ENCODE results near the gene TM6SF1. TPM values are rescaled to one million over a fixed set of nuclear protein-coding genes. Genes with fewer than 3 reads are reported as not detected.
"Not testable (repeated sequence)": the region's sequence is repeated elsewhere in the genome, so short reads cannot be mapped to it uniquely, and the experiment has no call there.

TM6SF1 gene
- total RNA-seq (2014; rRNA removed; shearing (Covaris generic)): 0.04 TPM in 1 of 2 replicates, not detected in the other

- DNase-seq (ENCODE audit: low spot score): no peak
Observed at GRCh38 chr15:83106994-83107840, at the start of gene TM6SF1. TM6SF1 (plus strand) TSS chr15:83107645; CDS start chr15:83107681, 36 bp downstream.

DNA sequence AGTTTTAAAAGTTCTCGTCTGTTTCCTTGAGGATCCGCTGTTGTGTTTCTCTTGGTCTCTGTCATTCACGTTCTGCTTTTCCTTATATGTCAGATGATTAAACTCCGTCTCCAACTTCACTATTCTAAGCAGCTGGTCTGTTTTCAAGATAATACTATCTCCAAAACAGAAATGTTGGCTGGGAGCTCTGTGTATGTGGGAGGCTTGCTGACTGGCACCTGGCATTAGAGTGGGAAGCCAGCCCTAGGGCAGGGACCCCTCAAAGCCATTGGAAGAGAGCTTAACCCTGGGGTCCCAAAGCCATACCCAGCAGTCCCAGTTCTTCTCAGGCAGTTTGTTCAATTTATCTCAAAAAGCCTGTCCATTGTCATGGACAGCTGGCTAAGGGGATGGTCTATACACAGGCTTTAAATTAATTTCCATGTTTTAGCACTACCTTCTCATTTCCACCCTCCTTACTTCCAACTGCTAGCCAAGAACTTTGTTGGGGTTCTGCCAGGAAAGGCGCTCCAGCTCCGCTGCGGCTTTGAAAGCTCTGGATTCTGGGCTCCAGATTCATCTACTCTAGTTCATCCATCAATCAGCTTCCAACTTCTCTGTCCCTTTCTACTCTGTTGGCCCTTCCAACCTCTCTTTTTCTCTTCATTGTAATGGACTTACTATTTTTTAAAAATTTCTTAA, 49.6 kb upstream of the TM6SF1 start:
- DNase-seq (ENCODE audit: low spot score): no peak

DNA sequence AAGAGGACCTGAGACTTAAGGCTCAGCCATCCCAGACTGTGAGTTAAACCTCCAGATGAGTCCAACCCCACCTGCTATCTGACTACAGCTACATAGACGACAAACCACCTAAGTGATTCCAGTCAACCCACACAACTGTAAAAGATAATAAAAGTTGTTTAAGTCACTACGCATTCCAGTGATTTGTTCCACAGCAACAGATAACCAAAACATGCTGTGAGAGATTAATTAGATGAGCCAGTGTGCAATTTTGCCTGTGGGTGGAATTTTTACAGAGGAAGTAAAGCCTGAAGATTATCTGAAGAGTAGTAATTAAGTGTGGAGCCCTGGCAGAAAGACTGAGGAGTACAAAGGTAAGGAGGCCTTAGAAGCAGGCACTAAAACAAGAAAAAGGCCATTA, 45.8 kb upstream of the TM6SF1 start:
- DNase-seq (ENCODE audit: low spot score): no peak

- no peak for DNase-seq (ENCODE audit: low spot score)
Observed at GRCh38 chr15:83062768-83063180, 44.7 kb upstream of the TM6SF1 start.

- DNase-seq (ENCODE audit: low spot score): no peak
Observed at GRCh38 chr15:83063551-83063950, 43.9 kb upstream of the TM6SF1 start.

- DNase-seq (ENCODE audit: low spot score): no peak
Observed at GRCh38 chr15:83064859-83065258, 42.6 kb upstream of the TM6SF1 start.

DNA sequence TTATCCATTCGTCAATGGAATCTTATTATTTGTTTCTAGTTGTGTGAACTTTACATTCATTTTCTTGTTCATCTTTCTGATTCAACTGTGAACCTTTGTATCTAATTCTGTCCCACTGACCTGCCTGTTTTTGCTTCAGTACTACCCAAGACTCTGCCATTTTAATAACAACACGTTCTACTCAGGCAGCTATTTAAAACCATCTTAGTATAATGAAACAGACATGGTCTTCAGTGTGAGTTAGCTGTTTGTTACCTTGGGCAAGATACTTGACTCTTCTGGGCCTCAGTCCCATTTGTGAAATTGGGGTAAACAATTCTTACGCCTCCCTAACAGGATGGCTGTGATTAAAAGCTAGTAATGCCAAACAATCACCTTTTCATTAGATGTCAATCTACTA, 42.0 kb upstream of the TM6SF1 start:
- DNase-seq (ENCODE audit: low spot score): no peak

- DNase-seq (ENCODE audit: low spot score): no peak
Observed at GRCh38 chr15:83066034-83066733, 41.3 kb upstream of the TM6SF1 start.

DNA sequence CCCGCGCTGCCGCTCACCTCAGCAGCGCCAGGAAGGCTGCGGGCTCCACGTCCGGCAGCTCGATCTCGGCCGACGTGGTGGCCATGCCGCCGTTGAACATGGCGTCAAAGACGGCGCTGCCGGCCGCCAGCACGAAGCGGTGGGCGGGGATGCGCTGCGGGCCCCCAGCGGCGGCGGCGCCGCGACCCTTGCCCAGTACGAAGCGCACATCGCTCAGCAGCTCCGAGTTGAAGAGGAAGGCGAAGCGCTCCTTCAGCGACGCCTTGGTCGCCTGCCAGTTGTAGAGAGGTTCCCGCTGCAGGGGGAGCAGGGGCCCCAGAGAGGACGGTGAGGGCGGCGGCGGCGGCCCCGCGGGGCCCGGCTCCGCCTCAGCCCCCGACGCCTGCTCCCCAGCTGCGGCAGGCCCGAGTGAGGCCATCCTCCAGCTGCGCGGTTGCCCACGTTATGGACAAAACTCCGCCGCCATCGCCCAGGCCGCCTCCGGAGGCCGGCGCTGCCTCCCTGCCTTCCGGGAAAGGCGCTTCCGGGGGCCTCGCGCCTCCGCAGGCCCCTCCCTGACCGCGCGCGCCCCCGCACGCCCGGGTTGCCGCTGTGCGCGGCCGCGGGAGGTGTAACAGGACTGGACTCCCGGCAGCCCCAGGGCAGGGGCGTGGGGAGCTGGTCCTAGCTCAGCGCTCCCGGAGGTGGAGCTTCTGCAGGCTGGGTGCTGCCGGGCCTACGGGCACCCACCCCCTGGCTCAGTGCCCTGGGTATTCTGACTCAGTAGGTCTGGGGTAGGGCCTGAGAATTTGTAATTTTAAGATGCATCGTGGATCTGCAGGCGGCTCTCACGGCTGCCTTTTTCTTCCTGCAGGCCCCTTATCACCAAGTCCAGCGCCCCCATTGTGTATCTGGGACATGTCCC, 40.5 kb upstream of the TM6SF1 start, which contains the start of gene BTBD1:
Gene BTBD1 (minus strand): TSS at position 519 of the 904 bp plus-strand sequence. CDS start 101 bp downstream, at position 418.
- DNase-seq (ENCODE audit: low spot score): peak; percentile 89

GRCh38 chr15:83067638-83067962, 39.8 kb upstream of the TM6SF1 start:
- no peak for DNase-seq (ENCODE audit: low spot score)

DNA sequence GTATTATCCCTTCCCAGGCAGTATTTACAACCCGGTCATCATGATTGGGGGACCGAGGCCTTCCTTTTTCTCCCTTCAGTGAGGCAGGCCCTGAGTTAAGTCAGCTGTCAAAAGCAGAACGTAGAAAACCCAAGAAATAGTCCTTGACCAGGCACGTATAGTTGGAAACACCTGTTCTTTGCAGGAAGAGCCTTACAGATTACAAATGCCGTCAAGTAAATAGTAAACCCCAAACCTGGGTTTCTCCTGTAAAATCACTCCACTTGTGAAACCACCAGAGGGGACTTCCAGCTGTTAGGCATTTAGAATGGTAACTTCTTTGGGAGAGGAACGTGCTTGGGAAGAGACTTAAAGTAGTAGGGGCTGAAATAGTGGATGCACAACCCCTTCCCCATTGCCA, 39.4 kb upstream of the TM6SF1 start:
- DNase-seq (ENCODE audit: low spot score): no peak

- DNase-seq (ENCODE audit: low spot score): peak; percentile 27
Observed at GRCh38 chr15:83069211-83069642, 38.2 kb upstream of the TM6SF1 start.

DNA sequence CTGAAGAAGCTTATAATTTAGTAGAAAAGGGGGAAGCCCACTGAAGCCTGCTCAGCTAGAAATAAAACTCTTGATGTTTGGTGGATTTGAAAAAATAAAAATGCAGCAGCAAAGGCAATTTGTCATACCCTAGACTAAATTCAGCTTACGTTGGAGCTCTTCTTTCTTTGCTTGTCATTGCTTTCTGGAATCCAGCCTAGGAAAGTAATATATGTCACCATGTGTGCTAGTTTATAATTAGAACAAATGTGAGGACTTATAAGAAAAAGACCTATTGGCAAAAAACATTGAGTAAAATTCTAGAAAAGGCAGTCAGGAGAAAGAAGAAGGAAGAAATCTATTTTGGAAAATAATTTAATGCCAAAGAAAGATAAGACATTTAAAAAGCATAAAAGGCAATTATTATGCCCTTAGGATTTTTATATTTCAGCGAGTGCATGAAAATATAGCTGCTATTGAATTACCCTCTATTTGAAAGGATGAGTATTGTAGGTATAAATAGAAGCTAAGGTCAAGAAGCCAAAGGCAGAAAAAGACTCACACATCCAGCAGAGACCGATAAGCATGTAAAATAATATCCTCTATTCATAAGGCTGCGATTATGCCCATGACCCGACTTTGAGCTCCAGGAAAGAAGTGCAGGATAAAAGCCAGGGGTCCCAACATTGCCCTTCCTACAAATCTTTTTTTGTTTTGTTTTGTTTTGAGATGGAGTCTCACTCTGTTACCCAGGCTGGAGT, 29.8 kb upstream of the TM6SF1 start:
- DNase-seq (ENCODE audit: low spot score): no peak

DNA sequence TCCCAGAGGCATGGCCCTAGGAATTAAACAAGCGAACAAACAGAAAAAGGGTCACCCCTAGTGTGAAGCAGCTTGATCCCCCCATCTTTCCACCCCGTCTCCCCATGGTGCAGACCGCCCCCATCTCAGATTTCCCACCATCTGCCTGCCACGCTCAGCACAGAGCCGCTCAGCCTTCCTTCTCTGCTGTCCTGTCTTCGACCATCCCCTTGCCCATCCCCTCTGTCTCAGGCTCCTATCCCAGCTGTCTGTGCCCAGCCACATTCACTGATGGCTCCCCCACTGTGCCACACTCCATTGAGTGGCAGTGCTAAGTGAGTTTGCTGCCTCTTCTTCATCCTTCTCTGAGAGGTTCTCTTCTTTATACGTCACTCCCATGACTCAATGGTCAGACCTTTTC, 28.7 kb upstream of the TM6SF1 start:
- DNase-seq (ENCODE audit: low spot score): no peak

DNA sequence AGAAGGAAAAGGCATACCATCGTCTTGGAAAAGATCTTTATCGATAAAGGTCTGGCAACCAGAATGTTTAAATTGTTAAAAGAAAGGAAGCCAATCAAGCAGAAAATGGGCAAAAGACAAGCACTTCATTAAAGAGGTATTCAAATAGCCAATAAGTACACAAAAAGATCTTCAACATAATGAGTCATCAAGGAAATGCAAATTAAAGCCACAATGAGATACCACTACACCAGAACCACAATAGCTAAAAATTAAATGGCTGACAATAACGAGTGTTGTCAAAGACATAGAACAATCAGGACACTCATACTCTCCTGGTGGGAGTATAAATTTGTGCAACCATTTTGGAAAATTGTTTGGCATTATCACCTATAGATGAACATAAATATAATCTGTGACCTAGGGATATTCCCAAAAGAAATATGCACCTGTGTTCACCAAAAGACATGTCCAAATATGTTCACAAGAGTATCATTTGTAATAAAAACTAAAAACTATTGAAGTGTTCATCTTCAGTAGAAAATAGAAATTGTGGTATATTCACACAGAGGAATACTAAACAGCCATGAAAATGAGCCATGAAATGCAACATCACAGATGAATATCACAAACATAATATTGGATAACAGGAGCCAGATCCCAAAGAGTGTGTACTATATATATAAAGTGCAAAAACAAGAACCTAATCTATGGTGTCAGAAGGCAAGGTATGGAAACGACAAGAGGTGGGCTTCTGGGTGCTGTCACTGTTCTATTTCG, 26.0 kb upstream of the TM6SF1 start:
- DNase-seq (ENCODE audit: low spot score): no peak

GRCh38 chr15:83082730-83083386, 24.6 kb upstream of the TM6SF1 start:
- no peak for DNase-seq (ENCODE audit: low spot score)

GRCh38 chr15:83085461-83085860, 22.0 kb upstream of the TM6SF1 start:
- DNase-seq (ENCODE audit: low spot score): not testable (repeated sequence)

GRCh38 chr15:83085864-83086552, 21.4 kb upstream of the TM6SF1 start:
- not testable (repeated sequence) for DNase-seq (ENCODE audit: low spot score)

GRCh38 chr15:83087576-83087975, 19.9 kb upstream of the TM6SF1 start:
- DNase-seq (ENCODE audit: low spot score): no peak
